CMK (cell line): ENCODE data around the gene AK1.
"Not testable (repeated sequence)": the region's sequence is repeated elsewhere in the genome, so short reads cannot be mapped to it uniquely, and the experiment has no call there.

Experiments used
- DNase-seq: peaks from one replicate; pipeline ENCODE4 v3.0.0-alpha.2; 2010; ENCODE audit warnings: low read depth

The AK1 gene

DNA sequence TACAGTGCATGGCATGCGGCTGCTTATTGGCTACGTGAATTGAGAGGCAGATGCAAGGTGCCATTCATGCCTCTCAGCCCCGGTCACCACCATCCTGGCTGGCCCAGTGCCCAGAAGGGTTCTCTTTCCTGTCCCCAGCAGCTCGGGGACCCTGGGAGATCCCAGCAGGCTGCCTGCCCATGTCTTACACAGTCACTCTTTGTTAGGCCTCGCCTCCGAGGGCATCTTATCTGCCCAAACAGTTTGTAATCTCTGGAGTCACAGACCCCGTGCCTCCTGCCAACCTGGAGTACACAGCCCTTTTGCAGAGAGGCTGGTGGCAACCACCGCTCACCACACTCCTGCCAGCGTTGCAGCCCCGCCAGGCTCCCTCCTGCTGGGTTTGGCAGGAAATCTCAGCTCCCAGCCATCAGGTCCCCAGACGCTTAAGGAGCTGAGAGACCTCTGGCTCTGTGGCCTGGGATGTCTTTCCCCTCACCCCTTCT lies 7.0 kb upstream of the AK1 start:
- DNase-seq: no peak

DNA sequence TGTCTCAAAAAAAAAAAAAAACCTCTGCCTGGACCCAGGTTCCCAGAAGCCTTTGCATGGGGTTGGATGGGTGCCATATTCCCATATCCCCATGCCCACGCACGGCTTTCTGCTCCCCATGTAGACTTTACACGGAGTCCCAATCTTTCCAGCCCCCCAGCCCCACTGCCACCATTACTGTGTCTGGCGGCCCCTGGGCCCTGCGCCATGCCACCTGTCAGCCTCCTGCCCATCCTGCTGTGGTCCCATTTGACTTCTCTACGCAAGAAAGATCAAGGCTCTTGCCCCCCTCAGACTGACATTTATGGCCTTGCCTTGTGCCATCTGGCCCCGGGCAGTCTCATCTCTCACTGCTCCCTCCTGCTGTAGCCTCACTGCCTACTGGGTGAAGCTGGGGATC lies 6.5 kb upstream of the AK1 start:
- DNase-seq: no peak

DNA sequence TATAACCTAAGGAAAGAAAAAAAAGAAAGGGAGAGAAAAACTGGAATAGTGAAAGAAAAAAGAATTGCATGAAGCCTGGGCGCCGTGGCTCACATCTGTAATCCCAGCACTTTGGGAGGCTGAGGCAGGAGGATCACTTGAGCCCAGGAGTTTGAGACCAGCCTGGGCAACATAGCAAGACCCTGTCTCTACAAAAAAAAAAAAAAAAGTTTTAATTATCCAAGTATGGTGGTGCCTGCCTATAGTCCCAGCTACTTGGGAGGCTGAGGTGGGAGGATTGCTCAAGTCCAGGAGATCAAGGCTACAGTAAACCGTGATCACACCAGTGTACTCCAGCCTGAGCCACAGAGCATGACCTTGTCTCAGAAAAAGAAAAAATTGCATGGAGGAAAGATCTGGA lies 4.2 kb upstream of the AK1 start:
- not testable (repeated sequence) for DNase-seq

DNA sequence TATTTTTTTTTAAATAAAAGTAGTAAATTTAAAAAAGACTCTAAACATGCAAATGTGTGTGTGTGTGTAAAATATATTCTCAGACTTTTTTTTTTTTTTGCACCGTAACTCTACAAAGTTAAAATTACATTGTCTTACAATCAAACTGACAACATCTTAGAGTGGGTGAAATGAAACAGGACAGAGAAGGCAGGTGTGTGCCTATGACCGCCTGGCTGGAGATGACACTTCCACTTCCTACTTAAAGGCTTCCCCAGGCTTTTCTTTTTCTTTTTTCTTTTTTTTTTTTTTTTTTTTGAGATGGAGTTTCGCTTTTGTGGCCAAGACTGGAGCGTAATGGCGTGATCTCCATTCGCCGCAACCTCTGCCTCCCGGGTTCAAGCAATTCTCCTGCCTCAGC lies 2.7 kb upstream of the AK1 start:
- no peak for DNase-seq

DNA sequence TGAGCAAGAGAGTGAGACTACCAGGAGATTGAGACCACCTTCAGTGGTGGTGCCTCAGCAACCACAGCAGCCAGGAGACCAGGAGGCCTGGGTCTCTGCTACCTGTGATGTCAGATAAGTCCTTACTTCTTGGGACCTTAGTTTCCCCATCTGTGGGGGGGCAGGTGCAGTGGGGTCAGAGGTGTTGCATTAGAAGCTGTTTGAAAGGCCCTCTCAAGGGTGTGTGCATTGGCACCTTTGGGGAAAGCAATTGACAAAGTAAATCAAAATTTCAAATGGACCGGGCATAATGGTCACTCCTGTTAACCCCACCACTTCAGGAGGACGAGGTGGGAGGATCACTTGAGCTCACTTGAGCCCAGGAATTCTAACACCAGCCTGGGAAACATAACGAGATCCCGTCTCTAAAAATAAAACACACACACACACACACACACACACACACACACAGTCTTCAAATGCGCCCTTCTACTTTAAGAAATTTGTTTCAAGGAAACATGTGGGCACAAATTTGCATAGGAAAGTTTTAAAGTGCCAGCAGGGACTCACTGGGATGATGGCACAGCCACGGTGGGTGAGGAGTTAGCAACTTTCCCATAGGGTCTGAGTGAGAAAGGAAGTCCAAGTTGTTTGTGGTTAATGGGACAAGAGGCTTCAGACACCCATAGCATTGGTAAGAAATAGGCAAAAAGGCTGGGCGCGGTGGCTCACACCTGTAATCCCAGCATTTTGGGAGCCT lies 1.3 kb upstream of the AK1 start:
- DNase-seq: no peak

DNA sequence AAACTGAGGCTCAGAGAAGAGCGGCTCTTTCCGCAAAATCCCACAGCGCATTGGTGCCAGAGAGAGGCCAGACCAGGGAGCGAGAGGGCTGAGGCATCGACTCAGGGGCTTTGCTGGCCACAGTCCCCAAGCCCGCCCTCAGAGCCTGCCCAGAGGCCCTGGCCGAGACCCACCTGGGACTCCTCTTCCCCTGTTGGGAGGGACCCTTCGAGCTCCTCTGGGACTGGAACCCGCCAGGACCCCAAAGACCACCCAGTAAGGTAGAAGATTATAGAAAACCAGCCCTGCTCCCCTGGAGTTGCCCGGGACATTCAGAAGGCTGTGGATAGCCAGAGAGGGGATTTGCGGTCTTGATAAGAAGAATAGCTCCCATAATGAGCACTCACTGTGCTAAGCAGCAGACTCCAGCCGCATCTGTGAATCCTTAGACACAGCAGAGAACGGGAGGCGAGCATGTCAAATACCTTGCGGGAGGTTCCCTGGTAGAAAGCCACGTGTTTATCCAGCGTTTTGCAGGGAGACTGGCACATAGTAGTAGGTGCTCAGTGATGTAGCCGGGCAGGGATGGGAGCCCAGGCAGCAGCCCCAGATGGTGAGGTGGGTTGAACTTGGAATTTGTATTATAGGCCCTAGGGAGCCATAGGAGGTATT lies 651 bp upstream of the AK1 start:
- no peak for DNase-seq

DNA sequence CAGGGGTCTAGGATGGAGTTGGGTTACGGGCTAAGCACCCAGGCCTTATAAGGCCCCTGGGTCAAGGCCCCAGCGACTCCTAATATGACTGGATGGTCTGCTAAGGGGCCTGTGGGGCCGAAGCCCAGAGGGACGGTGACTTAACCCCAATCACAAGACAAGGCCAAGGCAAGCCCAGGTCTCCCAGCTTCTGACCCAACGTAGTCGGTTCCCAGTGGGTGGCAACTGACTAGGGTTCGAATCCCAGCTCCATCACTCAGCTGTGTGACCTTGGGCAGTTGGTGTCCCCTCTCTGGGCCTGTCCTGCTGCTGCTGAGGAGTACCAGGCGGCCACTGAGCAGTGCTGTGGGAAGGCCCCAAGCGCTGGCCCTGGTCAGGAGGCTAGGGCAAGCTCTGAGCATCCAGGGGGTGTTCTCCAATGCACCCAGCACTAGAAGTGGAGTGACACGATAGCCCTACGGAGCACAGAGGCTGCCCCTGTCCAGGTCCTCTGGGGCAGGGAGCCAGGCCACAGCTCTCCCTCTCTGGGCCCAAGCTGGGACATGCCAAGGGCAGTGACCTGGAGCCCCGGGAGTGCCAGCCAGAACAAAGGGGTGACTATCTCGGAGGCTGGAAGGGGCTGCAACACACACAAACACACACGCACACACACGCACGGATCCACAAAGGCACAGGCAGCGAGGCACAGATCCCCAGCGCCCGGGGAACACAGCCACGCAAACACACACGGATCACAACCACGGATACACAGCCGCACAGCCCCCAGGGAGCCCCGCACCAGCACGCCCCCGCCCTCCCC lies 512 bp downstream of the AK1 start:
- DNase-seq: no peak

DNA sequence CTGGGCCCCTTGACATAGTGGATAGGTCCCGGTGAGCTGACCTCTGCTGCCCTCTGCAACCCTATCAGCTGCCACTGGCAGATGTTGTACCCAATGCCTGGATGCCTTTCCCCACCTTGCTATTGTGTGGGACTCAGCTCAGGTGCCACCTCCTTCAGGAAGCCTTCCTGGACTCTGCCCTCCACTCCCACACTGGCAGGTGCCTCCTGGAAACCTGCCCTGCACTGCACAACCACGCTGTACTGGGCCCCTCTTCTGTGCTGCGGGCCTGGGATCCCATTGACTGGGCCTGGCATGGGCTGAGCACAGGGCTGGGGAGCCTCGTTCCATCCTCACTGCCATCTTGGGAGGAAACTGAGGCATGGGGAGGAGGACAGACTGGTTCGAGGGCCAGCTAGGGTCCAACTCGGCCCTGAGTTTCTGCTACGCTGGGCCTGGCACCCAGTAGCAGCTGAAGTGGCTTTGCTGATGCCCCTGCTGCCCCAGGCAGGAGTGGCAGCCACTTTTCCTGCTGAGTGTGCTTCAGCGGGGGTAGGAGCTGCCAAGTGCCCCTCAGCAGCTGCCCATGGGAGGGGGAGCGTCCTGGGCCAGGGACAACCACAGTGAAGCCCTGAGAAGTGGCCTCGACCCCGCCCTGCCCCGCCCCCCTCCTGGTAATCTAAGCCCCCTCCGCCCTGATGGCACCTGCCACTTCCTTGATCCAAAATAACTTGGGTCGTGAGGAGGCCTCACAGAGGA lies 1.3 kb downstream of the AK1 start:
- DNase-seq: no peak

DNA sequence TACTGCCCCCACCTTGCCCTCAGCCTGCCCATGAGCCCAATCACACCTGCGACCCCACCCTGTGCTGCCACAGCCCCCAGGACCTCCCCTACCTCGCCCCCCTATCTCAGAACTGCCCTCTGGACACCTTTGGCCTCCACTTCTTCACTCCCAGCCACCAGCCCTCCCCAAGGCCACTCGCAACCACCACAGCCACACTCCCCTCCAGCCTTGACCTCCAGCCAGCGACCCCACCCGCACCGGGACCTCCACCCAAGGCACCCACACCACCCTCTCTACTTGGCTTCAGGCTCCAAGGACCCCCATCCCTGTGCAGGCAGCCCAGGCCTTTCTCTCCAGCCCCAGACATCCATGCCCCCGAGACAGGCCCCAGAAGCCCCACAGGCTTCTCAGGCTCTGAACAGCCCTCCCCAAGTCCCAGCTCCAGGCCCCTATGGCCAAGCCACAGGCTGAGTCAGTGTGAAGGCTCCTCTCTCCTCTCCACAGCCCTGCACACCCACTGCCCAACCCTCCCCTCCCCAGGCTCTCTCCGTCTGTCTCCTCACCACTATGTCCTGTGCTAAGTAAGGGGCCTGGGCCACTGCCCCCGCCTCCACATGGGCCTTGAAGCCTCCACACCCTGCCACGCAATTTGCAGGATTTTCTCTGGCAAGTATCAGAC lies 2.0 kb downstream of the AK1 start:
- no peak for DNase-seq

DNA sequence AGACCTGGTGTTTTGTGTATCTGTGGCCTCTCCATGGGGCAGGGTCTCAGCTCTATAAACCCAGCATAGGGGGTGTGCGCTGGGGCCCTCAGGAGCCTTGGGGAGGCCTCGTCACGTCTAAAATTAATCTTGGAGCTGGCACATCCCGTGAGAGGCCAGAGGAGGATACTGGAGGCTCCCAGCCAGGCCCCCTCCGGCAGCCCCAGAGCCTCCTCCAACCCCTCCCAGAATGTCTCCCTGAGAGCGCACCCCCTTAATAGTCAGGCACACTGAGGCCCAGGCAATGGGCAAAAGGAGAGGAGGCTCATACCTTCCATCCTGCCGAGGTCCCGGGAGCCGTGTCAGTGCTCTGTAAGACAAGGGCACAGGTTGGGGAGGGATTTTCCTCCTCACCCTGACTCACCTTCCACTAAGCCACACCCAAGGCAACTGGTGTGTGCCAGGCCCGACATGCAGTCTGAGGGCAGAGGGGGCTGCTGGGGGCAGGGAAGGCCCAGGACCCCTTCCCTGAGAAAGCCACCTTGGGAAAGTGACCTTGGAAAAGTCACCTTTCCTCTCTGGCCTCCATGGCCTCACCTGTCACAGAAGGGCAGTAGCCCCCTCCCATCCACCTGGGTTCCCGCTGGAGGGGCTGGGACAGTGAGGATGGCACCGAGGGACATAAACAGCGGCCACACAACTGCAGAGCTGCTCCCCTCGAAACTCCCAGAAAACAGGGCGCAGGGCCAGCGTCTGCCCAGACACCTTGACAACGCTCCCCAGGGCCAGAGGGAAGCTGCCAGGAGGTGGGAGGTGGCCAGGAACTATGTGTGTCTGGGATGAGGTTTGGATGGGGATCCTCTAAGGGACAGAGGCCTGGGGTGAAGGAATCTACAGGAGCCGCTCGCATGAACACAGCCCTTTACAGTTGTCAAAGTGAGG lies 2.9 kb downstream of the AK1 start:
- DNase-seq: no peak

DNA sequence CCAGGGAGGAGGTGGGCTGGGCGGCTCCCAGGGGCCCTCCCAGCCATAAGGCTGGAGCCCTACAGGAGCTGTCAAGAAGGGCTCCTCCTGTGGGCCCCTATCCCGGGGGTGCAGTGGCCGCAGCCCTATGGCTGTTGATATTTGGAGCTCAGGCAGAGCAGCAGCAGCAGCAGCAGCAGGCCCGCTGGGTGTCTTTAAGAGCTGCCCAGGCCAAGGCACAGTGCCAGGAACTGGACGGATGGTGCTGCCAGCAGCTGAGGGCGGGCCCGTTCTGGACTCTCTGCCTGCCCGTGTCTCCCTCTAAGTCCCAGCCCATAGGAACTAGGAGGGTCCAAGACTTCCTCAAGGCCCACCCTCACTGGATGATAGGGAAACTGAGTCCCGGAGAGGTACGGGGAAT lies 3.6 kb downstream of the AK1 start:
- no peak for DNase-seq

DNA sequence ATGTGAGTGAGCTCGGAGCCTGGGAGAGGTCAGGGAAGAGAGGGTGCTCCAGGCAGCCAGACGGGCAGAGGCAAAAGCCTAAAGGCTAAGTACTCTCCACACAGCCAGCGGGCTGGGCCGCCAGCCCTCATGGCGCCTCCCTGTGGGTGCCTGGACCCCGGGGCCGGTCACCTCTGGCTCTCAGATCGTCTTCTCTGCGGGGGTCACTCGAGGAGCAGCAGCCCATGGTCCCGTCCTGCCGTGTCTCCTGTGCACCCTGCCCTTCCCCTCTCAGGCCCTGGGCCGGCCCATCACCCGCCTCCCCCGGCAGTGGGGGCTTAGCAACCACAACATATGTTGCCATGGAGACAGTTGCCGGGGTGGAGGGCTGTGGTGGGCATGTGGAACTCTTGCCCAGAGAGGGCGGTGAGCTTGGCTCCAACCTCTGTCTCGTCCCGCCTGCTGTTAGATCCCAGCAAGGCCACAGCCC lies 4.2 kb downstream of the AK1 start:
- DNase-seq: no peak

DNA sequence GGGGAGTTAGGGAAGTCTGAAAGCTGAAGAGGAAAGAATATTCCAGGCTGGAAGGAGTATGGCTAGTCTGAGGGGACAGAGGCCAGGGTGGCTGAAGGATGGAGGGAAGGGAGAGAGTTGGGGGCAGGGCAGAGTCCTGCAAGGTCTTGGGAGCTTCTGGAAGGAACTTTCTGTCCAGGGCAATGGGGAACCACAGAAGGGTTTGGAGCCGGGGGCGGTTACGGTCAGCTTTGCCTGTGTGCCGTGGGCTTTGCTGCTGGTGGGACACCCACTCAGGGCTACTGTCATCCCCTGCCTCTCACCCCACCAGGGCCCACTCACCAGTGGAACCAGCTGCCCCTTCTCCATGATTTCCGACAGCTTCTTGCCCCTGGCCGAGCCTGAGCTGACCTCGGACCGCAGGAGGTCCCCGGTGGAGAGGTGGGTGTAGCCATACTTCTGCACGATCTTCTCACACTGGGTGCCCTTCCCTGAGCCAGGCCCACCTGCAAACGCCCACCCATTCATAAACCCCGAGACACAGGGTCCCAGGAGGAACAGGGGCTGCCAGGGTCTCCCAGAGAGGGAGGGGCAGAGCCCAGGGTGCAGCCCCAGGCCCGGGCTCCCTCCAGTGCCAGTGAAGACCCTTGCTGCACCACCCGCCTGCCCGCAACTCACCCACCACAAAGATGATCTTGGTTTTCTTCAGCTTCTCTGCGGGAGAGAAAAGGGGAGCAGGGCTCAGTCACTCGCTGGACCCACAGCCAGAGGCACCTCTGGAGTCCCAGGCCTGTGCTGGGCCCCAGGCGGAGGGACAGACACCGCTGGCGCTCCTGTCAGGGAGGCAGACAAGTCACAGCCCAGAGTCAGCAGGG lies 4.9 kb downstream of the AK1 start:
- DNase-seq: no peak

DNA sequence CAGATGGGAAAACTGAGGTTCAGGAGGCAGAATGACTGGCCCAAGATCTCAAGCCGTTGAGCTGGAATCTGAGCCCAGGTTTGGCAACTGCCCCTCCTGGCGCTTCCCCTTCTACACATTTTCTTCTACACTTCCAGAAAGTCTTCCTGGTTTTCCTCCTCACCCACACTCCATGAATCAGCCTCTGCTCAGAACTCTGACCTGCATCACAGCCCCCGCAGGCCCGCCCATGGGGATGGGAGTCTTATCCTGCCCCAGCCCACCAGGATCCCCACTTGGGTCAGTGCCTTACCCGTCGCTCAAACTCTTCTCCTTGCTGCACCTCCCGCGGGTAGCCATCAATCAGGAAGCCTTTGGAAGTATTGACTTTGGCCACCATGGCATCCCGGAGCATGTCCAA lies 5.9 kb downstream of the AK1 start:
- DNase-seq: no peak

DNA sequence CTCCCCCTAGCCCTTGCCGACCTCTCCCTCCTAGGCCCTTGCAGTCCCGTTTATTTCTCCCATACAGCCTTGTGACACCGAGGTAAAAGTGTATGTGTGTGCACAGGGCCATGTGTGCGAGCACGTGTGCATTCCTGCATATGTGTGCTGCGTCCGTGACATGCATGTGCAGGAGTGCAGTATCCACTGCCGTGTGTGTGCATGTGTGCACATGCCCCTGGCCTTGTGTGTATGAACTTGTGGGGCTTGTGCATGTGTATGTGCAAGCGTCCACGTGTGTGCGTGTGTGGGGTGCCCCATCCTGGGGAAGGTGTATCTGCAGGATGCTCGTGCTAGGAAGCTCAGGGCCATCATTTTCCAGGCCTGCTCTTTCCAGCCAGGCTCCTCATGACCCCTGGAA lies 6.6 kb downstream of the AK1 start:
- DNase-seq: no peak

DNA sequence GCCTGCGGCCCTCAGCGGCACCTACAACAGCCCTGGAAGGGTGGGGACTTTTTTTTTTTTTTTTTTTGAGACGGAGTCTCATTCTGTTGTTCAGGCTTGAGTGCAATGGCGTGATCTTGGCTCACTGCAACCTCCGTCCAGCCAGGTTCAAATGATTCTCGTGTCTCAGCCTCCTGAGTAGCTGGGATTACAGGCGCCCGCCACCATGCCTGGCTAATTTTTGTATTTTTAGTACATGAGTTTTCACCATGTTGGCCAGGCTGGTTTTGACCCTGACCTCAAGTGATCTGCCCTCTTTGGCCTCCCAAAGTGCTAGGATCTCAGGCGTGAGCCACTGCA lies 7.4 kb downstream of the AK1 start:
- DNase-seq: not testable (repeated sequence)

DNA sequence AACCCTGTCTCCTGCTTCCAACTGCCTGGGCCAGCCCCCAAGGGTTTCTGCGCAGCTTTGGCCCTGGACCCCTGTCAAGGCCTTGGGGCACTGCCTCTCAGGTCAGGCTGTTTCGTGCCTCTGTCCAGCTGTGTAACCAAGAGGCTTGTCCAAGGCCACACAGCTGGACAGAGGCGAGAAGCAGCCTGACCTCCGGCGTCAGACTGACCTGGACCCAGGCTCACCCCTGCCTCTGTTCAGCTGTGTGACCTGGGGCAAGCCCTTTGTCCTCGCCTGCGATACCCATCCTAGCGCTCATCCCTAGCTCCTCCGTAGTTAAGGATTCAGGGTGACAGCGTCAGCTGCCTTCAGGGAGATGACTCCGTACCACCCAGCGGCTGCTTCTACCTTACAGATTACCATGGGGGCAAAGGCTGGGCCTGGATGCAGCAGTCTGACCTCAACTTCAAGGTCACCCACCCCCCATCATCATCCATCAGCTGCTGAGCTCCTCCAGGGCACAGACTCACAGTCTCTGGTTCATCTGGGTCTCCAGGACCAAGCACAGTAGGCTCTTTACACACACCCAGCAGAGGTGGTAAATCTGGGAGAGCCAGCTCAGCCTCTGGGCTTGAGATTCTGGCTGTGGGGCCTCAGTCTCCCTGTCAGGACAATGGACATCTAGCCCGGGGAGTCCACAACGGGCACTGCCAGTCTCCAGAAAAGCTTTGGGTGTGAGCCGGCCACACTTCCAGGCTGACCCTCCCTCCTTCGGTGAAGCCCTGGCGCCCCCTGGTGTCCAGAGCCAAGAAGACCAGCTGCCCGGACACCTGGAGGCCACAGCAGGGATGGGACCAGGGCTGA lies 7.9 kb downstream of the AK1 start:
- peak; percentile 56 for DNase-seq

DNA sequence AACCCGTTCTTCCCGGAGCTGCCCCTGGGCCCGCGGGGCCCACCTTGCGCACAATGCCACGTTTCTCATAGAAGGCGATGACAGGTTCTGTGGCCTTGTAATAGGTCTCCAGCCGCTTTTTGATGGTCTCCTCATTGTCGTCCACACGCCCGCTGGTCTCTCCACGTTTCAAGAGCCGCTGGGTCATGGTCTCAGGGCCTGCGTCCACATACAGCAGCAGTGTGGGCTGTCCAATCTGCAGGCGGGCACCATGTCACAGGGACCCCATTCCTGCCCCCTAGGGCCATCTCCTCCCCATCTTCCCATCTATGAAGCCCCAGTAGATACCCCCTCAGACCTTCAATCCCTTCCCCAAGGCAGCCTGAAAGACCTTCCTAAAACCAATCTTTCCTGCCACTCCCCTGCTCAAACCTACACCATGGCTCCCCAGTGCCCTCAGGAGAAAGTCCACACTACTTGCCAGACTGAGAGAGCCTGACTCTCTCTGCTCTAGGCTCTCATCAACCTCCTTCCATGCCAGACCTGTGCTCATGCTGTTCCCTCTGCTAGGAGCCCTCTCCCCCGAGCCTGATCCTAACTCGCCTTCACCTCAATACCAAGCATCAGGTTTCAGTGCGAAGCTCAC lies 9.1 kb downstream of the AK1 start:
- DNase-seq: no peak
